GM18867 (cell line): ENCODE data around the gene HMOX1.

Experiments used
- ATAC-seq: cut with Tn5 transposase; IDR thresholded peaks from one replicate; pipeline ENCODE4 v1.9.1; 2021; ENCODE audit warnings: mild to moderate bottlenecking, moderate library complexity; ENCODE audit not compliant: unreplicated experiment

HMOX1 gene, protein sequence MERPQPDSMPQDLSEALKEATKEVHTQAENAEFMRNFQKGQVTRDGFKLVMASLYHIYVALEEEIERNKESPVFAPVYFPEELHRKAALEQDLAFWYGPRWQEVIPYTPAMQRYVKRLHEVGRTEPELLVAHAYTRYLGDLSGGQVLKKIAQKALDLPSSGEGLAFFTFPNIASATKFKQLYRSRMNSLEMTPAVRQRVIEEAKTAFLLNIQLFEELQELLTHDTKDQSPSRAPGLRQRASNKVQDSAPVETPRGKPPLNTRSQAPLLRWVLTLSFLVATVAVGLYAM

DNA sequence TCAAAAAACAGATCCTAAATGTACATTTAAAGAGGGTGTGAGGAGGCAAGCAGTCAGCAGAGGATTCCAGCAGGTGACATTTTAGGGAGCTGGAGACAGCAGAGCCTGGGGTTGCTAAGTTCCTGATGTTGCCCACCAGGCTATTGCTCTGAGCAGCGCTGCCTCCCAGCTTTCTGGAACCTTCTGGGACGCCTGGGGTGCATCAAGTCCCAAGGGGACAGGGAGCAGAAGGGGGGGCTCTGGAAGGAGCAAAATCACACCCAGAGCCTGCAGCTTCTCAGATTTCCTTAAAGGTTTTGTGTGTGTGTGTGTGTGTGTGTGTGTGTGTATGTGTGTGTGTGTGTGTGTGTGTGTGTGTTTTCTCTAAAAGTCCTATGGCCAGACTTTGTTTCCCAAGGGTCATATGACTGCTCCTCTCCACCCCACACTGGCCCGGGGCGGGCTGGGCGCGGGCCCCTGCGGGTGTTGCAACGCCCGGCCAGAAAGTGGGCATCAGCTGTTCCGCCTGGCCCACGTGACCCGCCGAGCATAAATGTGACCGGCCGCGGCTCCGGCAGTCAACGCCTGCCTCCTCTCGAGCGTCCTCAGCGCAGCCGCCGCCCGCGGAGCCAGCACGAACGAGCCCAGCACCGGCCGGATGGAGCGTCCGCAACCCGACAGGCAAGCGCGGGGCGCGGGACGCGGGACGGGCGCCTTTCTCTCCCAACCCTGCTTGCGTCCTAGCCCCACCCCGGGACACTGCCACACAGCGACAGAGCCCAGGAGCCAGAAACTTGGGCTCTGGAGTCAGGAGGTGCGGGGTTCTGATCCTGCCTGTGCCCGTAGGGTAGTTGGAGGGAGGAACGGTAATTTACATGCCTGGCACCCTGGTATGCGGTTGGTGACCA, at the start of gene HMOX1:
HMOX1 (plus strand) TSS at position 560 of the 887 bp plus-strand sequence; CDS start at position 638, 78 bp downstream.
- peak; percentile 72 for ATAC-seq

DNA sequence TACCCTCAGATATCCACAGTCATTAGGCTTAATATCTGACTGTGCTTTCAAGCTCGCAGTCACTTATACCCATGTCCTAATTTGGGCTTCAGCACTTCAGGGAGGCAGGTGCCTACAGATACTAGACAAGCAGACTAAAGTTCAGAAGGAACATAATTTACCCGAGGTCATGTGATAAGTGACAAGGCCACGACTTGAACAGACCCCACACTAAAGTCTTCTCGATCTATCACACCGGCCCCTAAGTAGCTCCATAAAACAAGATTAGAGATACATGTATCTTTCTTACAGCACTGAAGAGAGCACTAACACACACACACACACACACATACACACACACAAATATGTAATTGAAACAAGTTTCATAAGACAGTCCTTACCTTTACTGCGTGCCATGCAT, 48.6 kb upstream of the HMOX1 start:
- no peak for ATAC-seq

DNA sequence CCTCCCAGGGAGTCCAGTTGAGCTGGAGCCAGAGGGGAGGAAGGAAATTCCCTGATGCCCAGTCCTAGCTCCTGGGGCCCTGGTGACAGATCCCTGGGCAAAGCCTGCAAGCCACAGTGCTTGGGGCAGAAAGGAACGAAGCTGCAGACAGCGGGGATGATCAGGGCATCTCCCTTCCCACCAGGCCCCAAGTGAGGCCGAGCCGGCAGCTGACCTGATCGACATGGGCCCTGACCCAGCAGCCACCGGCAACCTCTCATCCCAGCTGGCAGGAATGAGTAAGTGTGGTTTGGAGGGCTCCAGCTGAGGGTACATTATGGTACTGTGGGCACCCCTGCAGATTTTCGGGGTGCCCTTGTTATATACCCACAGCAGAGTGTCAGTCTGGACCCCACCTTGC, 47.7 kb upstream of the HMOX1 start:
- no peak for ATAC-seq

DNA sequence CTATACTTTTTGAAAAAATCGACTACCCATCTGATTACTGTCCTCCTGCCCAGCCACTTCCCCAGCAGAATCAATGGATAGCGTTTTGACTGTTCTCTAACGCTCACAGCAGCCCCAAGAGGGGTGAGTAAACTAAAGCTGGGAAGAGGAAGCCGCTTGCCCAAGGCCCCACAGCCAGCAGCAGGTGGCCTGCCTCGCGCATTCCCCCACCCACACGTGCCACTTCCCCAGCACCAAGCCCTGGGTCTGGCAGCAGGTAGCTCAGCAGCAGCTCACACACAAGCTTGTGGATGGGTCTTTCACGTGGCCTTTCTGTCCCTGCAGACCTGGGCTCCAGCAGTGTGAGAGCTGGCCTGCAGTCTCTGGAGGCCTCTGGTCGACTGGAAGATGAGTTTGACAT, 46.9 kb upstream of the HMOX1 start:
- no peak for ATAC-seq

DNA sequence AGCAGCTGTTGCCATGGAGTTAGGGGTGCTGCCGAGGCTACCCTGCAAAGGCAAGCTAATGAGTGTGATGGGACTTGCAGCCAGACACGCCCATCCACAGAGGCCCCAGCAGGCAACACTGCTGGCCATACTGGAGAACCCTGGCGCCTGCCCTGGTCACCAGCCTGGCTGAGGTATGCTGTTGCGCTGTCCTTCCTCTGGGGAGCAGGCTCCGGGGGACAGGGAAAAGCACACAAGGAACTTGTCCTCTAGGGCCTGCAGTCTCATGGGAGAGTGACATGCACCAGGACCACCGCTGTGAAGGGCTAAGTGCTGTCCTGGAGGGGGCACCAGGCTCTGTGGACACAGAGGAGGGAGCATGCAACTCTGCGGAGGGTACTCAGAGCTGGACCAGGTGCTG, 45.4 kb upstream of the HMOX1 start:
- no peak for ATAC-seq

DNA sequence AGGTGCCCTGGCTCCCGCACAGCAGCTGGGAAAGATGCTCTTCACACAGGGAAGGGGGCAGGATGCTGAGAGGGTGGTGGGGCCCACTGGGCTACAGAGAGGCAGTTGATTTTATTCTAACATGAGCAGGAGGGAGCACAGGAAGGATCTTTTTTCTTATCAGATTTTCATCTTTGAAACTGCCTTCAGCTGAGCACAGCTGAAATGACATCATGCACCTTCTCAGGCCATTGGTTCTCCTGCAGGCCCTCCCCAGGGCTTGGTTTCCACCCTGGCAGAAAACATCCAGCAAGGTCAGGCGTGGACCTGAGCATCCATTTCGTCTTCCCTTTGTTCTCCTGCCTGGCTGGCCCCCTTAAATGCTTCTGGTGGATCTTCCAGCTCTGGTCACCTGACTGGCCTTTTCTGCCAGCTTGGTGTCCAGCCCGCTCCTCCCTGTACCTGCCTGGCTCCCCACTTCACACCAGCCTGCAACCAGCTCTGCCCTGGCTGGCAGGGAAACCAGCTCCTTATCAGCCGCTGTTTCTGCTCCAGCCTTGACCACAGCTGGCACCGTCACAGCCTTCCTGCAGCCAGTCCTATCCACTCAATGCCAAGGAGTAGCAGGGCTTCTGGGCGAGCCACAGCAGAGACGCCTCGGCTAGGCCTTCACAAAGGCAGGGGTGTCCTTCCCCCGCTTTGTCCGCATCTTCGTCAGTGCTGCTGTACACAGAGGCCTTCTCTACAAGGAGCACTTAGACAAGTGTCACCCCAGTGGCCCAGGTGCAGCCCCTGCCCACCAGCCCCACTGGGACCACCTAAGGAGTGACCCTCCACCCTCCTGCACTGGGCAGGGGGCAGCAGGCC, 44.7 kb upstream of the HMOX1 start:
- ATAC-seq = no peak

DNA sequence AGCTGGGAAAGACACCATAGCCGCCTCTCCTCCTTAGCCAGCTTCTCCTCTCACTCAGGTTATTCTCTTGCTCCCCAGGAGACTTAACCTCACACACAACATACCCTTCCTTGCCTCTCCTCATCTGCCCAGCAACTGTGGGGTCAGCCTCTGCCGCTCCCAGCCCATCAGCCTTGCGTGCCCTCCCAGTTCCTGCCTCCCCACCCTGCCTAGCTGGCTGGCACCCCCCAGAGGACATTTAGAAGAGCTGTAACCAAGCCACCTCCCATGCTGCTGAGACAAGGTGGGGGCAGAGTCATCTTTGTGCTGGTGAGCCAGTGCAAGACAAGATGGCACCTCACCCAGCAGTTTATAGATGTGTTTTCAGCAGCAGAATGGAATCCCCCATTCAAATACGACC, 43.0 kb upstream of the HMOX1 start:
- no peak for ATAC-seq

DNA sequence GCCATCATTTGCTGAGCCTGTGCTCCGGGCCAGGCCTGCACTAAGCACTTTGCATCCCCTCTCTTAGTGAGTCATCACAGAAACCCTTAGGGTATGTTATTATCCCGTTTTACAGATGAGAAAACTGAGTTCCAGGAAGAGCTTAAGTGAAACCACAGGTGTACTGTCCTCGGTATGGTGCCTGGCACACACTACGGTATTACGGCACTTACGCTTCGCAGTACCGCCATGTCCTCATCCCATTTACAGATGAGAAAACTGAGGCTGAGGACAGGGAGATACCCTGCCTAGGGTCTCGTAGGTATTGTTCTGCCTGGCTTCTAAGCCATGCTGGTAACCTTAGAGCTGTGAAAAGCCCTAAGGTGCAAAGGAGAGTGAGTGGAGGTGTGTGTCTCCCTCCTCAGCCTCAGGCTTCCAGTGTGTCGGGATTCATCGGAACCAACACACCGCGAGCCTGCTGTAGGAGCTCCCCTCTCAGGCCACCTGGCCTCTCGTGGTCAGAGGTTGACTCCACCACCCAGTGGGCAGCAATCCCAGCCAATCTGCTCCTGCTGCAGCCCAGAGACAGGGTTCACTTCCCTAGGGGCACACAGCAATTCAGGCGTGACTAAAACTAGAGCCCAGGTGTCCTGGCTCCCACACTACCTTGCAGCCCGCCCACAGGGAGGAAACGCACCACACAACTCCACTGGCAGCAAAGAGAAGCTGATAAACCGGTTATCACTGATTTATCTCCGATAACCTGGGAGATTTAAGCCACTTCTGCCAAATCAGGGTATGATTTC, 39.6 kb upstream of the HMOX1 start:
- no peak for ATAC-seq

DNA sequence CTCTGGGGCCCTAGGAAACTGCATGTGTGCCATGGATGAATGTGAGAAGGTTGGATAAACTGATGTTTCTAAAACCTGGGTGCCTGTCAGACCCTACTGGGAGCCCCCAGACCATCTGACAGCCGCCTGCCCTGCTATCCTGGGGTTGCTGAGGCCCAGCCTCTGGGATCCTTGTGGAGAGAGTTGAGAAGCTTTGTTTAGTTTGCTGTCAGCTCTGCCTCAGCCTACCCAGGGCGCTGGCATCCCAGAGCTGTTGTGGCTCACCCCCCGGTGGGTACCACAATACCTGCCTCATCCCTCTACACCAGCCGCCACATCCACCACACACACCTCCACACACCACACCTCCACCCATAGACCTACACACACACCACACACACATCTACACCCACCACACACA, 38.5 kb upstream of the HMOX1 start:
- ATAC-seq = no peak

DNA sequence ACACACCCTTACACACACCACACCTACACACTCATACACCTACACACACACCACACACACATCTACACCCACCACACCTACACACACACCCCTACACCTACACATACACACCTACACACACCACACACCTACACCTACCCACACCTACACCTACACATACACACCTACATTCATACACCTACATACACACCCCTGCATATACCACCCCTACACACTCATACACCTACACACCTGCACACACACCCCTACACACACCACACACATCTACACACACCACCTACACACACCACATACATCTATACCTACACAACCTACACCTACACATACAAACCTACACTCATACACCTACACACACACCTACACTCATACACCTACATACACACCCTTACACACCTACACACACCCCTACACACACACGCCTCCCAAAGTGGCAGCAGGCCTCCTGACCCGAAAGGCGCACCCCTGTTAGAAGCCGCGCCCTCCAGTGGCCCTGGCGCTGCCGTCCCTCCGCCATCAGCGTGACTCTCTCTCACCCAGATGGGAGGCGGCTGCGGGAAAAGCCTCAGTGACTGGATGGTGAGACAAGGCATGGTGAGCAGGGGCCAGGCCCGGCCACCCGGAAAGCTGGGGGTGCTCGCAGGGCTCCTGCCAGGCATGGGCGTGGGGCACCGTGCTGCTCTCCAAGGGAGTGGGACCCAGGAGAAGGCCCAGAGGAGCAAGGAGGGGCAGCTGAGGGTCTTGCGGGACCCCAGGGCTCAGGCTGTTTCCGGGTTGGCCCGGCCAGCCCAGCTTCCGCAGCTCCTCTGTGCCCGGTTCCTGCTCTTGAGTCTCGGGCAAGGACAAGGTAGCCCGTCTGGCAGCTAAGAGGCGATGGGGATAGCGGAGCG, 37.0 kb upstream of the HMOX1 start:
- no peak for ATAC-seq

DNA sequence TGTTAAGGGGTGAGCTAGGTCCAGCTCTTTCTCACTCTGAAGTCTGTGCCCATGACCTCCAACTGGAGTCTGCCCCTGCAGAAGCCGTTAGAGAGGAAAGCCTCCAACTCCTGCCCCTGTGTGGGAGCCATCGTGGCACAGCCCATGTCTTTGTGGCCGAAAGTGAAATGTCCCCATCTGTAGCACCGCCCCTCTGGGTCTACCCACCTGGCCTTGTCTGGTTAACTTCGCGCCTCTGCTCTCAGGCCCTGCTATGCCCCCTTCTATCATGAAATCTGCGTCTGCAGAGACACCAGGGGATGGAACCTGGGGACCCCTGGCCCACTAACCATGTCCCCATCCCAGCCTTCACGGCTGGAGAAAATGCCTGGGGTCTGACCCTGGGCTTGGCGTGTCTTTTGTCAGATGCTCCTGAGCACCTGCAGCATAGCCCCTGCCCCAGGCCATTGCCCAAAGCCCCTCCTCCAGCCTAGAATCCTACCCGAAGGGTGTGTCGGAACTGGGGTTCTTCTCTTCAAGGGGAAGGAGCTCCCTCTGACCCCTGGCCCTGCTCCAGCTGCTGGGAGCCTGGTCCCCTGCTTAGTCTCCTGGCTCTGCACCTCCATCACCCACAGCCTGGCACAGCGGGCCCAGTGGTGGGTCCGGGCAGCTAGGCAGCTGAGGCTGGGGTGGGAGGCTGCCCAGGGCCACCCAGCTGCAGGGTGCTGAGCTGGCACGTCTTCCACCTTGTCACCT, 35.8 kb upstream of the HMOX1 start:
- no peak for ATAC-seq

DNA sequence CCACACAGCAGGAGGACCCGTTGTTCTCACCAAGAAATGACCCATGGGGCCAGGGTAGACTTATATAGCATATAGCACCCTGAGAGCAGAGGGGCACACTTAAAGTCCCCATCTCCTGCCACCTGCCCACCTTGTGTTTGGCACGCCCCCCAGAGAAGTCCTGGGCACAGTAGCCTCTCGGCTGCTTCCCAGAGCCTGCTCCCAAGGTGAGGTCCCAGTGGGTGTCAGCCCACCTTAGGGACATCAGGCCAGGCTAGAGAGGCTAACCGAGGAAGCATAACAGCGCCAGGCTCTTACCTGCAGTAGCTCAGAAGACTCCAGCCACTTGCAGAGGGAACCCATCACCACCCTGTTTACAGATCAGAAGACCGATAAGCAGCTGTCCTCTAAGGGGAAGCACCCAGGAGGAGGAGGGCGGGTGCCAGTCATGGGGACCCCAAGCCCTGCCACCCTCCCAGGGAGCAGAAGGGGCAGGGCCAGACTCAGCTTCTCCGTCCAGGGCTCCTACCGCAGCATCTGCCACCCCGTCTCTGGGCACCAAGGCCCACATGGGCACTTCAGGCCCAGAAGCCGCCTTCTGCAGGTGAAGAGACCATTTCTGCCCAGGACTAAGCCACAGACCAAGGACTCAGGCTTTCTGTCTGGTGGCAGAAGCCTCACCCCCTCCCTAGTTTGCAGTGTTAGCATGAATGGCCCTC, 34.9 kb upstream of the HMOX1 start:
- no peak for ATAC-seq

DNA sequence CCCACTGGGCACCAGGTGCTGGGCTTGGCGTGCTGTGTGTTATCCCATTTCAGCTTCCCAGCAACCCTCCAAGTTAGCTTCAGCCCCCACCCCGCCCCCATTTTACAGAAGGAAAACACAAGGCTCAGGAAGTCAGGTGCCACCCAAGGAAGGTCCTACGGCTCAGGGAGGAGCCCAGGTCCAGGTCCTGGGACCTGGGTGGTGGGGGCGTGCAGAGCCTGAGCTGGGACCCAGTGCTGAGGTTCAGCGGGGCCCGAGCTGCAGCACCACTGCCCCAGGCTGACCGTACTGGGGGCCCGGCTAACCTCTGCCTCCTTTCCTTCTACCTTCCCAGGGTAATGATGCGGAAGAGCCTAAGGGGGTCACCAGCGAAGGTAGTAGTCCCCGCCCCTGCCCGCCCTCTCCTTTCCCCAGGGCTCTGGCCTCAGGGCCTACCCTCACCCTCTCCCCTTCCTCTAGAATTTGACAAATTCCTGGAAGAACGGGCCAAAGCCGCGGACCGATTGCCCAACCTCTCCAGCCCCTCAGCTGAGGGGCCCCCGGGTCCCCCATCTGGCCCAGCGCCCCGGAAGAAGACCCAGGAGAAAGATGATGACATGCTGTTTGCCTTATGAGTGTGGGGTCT, 34.2 kb upstream of the HMOX1 start:
- ATAC-seq = no peak

DNA sequence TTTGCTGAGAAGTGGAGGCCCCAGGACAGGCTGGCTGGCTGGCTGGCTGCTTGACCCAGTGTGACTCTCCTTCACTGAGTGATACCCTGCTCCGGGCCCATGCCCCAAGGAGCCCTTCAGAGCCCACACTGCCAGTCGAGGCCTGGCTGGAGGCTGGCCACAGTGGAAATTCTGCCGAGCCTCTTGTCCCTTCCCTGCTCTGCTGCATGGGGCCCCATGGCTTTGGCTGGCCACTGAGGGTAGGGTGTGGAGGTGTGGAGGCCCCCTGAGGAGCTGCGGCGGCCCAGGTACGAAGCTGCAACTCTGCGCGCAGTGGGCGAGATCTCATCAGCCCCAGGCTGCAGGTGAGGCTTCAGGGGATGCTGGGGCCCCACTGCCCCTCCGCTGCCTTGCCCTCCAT, 33.4 kb upstream of the HMOX1 start:
- no peak for ATAC-seq

DNA sequence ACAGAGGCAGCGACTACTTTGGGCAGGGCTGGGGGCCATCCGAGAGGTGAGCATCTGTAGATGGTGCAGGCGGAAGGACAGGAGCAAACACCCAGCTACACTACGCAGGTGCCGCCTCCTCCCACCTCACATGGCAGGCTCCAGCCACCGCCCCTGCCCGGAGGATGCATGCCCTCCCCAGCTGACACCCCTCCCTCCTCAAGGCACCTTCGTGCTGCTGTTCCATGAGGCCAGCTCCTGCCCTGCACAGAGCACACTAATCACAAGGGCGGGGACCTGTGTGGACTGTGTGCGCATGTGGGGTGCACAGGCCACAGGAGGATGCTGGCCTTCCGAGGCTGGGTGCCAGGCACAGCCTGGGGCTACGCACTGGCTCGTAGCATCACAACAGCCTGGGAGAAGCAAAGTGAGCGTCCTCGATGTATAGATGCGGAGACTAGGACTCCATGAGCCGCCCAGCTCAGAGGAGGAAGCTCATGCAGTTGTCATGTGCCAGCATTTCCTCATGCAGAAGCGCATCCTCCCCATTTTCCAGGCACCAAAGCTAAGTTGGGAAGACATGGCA, 32.8 kb upstream of the HMOX1 start:
- no peak for ATAC-seq

DNA sequence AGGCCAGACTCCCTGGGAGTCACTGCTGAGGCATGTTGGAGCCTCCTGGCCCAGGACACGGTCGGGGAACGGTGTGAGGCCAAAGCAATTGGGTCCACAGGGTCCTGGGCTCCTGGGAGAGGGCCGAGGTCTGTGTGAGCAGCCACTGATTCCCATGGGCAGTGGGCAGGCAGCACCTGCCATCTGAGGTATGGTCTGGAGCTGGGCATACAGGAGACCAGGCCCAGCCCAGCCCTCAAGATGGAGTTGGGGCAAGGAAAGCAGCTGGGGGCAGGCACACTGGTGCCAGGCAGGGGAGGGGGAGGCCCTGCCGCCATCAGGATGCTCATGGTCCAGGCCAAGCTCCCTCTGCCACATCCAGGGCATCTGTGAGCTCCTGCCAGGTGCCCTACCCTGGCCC, 32.2 kb upstream of the HMOX1 start:
- ATAC-seq = no peak

DNA sequence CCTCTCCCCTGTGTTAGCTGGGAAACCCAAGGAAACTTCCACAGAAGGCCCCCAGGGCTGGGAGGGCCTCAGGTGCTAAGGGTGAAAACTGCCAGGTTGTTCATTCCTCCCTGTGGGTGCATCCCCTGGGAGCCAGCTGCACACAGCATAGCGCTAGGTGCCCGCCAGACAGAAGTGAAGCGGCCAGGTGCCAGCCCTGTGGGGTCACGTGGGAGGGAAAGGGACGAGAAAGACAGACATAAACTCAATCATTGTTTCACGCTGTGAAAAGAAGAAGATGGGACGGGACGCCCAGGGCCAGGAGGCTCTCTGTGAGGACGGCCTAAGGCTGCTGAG, 31.6 kb upstream of the HMOX1 start:
- ATAC-seq = no peak
